Panc1 (cell line): ENCODE results near the gene CDX1. TPM values are rescaled to one million over a fixed set of nuclear protein-coding genes. Genes with fewer than 3 reads are reported as not detected.

Experiments
- ATAC-seq: fragments of 200-7000 bp; cut with Tn5 transposase; 2 replicates; pipeline ENCODE4 v1.9.1; 2020; ENCODE audit warnings: mild to moderate bottlenecking, moderate library complexity
- BruUV-seq: library from RNA; stranded (reverse); fragments of 400-500 nt; replicated peaks from 2 replicates; lab custom pipeline; 2021; lab: Mats Ljungman, UMichigan
- CTCF ChIA-PET: fragments of 300-600 bp; sonication (Branson Sonifier 250); formaldehyde crosslinking; loops from one replicate; lab custom pipeline; 2022; ENCODE audit warnings: antibody characterized with exemption; lab: Charles Lee
- POLR2A ChIA-PET: fragments of 300-600 bp; sonication (Branson Sonifier 250); formaldehyde crosslinking; loops from one replicate; lab custom pipeline; 2022; ENCODE audit warnings: antibody characterized with exemption; lab: Charles Lee
- DNase-seq: peaks from one replicate; pipeline ENCODE4 v3.0.0-alpha.2; 2010; ENCODE audit warnings: low read depth, low spot score
- H3K27ac ChIP-seq: 2 replicates; pipeline ENCODE4 v1.5.1; 2011; ENCODE audit warnings: mild to moderate bottlenecking, low read length, inconsistent platforms
- H3K27me3 ChIP-seq: fragments of 200-500 bp; sonication (Bioruptor generic); 2 replicates; pipeline ENCODE4 v1.6.0; 2014; ENCODE audit warnings: low read length, inconsistent platforms; ENCODE audit not compliant: control insufficient read depth, insufficient read depth
- H3K36me3 ChIP-seq: fragments of 200-500 bp; sonication (Bioruptor generic); 2 replicates; pipeline ENCODE4 v1.5.1; 2014; ENCODE audit warnings: inconsistent platforms, mild to moderate bottlenecking, low read length, moderate library complexity; ENCODE audit not compliant: control insufficient read depth, insufficient read depth
- H3K4me1 ChIP-seq: 2 replicates; pipeline ENCODE4 v1.5.1; 2011; ENCODE audit warnings: inconsistent platforms, mild to moderate bottlenecking, low read length, moderate library complexity; ENCODE audit not compliant: control insufficient read depth, insufficient read depth
- H3K4me3 ChIP-seq, 2 experiments: 2 replicates each; pipeline ENCODE4 v1.5.1; 2011 to 2012; ENCODE audit warnings: low read depth in 2 of 2, low read length in 2 of 2, mild to moderate bottlenecking in 2 of 2, inconsistent platforms in 1 of 2, moderate library complexity in 1 of 2
- H3K9me3 ChIP-seq: fragments of 200-500 bp; sonication (Bioruptor generic); 2 replicates; pipeline ENCODE4 v1.5.1; 2014; ENCODE audit warnings: low read depth, mild to moderate bottlenecking, inconsistent platforms, low read length, moderate library complexity; ENCODE audit not compliant: control insufficient read depth, insufficient read depth
- CTCF ChIP-seq: fragments of 450-650 bp; IDR thresholded peaks from 2 replicates; pipeline ENCODE4 v1.5.1; 2017; ENCODE audit warnings: mild to moderate bottlenecking
- POLR2AphosphoS5 ChIP-seq: IDR thresholded peaks from 2 replicates; pipeline ENCODE4 v1.6.1; 2012; ENCODE audit warnings: mild to moderate bottlenecking, low read depth, low read length, moderate library complexity
- REST ChIP-seq, 2 experiments: IDR thresholded peaks; 2 replicates each; pipeline ENCODE4 v1.6.1; 2011 to 2012; ENCODE audit warnings: low read depth in 2 of 2, control low read depth in 1 of 2, low read length in 1 of 2, mild to moderate bottlenecking in 1 of 2, moderate library complexity in 1 of 2; ENCODE audit not compliant: insufficient read depth in 1 of 2
- SIN3A ChIP-seq: IDR thresholded peaks from 2 replicates; pipeline ENCODE4 v1.6.1; 2012; ENCODE audit warnings: low read depth, mild to moderate bottlenecking, low read length, moderate library complexity, borderline replicate concordance; ENCODE audit not compliant: insufficient read depth
- TCF7L2 ChIP-seq: IDR thresholded peaks from 2 replicates; pipeline ENCODE4 v1.6.1; 2011; ENCODE audit warnings: mild to moderate bottlenecking, low read depth, low read length, inconsistent platforms
- in situ Hi-C: cut with HindIII; loops from 2 replicates; pipeline ENCODE4 v1.10.0; 2016; ENCODE audit warnings: low sequenced_read_pairs, low pct_unique_long_range_greater_than_20kb
- intact Hi-C: fragments of 100-400 bp; cut with micrococcal nuclease; formaldehyde crosslinking; loops from one replicate; pipeline ENCODE4 v1.10.0; 2022; ENCODE audit not compliant: unreplicated experiment
- total RNA-seq: library from RNA; stranded (reverse); gene quantifications from one replicate; pipeline ENCODE4 v1.2.1, GENCODE V29; 2021; ENCODE audit not compliant: unreplicated experiment

CDX1 gene
- total RNA-seq, 1 experiment from 2014 or later: not detected

DNA sequence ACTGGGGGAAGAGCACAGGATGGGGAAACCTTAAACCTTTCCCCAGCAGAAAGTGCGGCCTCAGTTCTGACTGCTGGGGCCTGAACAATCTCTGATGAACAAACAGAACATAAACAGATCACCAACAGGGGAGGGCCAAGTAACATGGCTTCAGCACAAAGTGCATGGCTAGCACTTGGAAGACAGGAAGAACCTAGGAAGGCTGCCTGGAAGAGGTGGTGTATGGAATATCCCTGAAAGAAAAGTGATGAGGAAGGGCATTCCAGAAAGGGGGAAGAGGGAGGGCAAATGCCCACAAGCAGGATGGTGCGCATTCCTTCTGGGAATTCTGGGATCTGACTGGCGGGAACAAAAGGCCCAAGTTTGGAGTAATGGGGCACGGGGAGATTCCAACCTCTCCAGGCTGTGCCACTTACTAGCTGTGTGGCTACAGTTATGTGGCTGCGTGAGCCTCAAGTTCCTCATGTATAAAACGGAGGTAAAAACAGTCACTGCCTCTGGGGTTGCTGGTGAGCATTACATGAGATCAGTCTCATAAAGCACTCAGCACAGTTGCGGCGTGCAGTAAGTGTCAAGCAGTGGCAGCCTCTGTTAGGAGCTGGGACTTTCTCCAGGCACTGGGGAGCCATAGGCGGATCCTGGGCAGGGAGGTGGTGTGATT, 12.5 kb upstream of the CDX1 start:
- Histone ChIP-seq H3K27me3 (no peaks in the 10 kb centered on the region), H3K4me3 (peak overlapping the region in 1 of 2 experiments; percentile 37; a peak in 1 of 4 replicates), H3K4me1 (peaks cover 8% of the 10 kb centered on the region), H3K9me3 (no peaks in the 10 kb centered on the region), H3K36me3 (no peaks in the 10 kb centered on the region), H3K27ac (no peak overlapping the region)
- intact Hi-C loops: no loop called here
- ATAC-seq: peak; percentile 14; the same call in 1 of the 2 replicates
- TF ChIP-seq TCF7L2 (no peak), CTCF (no peak), POLR2AphosphoS5 (no peak), REST (IDR thresholded peaks at IDR 0.05; ENCODE audit: insufficient read depth in 1 of 2, low read depth in 2 of 2, low read length in 1 of 2) (no peak), SIN3A (no peak)
- in situ Hi-C loops: no loop called here
- BruUV-seq: no TSS peak
- CTCF ChIA-PET: no interaction called here
- POLR2A ChIA-PET: no interaction called here
- DNase-seq: no peak

DNA sequence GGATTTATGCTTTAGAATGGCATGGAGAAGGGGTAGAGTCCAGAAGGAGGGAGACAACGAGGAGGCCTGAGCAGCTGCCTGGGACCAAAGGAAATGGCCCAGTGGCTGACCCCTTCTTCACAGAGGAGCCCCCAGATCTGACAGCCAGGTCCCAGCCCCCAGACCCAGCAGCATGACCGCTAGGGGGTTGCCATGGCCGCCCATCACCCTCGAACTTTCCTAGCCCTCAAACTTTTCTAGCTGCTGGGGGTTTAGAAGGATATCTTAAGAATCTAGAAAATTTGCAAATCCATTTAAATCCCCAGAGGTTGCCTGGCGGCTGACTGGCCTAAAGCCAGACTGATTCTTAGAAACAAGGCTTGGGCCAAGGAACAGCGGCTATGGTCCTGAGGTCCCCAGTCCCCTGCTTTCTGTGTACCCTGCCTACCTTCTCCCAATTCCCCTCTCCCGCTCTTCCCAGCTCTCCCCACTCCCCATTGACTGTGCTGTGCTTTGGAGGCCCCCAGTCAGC, 11.9 kb upstream of the CDX1 start:
- POLR2A ChIA-PET: interaction anchor here (0.6 kb wide), 1 partner anchor 164 kb away, joined by 4 read pairs; no protein-coding TSS in a partner anchor
- no TSS peak for BruUV-seq
- TF ChIP-seq TCF7L2: no peak
- no peak for TF ChIP-seq SIN3A
- no peak for TF ChIP-seq POLR2AphosphoS5
- TF ChIP-seq REST (IDR thresholded peaks at IDR 0.05; ENCODE audit: insufficient read depth in 1 of 2, low read depth in 2 of 2, low read length in 1 of 2): no peak
- TF ChIP-seq CTCF: no peak
- ATAC-seq (no peak), DNase-seq (no peak)
- H3K36me3 ChIP-seq: no peaks in the 10 kb centered on the region
- no peak overlapping the region for H3K27ac ChIP-seq
- intact Hi-C loops: no loop called here
- peak overlapping the region in 1 of 2 experiments; percentile 37; a peak in 1 of 4 replicates for H3K4me3 ChIP-seq
- H3K27me3 ChIP-seq: no peaks in the 10 kb centered on the region
- H3K9me3 ChIP-seq: no peaks in the 10 kb centered on the region
- in situ Hi-C loops: no loop called here
- peaks cover 8% of the 10 kb centered on the region for H3K4me1 ChIP-seq
- CTCF ChIA-PET: no interaction called here
